Prostate gland (tissue), 2 donors: ENCODE results near the gene SLCO4A1.

Source experiments
- CTCF ChIP-seq, 4 experiments: fragments of 200-600 bp in 2 of 4; fragments of 450-650 bp in 2 of 4; sonication (generic) in 2 of 4; IDR thresholded peaks; 1 replicate in 3 of 4; 2 replicates in 1 of 4; pipeline ENCODE4 v1.5.1; 2016 to 2019; ENCODE audit warnings: antibody characterized with exemption in 4 of 4, mild to moderate bottlenecking in 2 of 4, moderate library complexity in 2 of 4
- POLR2A ChIP-seq: fragments of 450-650 bp; IDR thresholded peaks from one replicate; pipeline ENCODE4 v1.6.1; 2016; ENCODE audit warnings: antibody characterized with exemption, mild to moderate bottlenecking
- POLR2AphosphoS5 ChIP-seq: sonication (generic); formaldehyde crosslinking; IDR thresholded peaks from one replicate; pipeline ENCODE4 v1.6.1; 2017; ENCODE audit warnings: antibody characterized with exemption

GRCh38 chr20:62604796-62605195, 37.5 kb upstream of the SLCO4A1 start:
- TF ChIP-seq CTCF (IDR thresholded peaks at IDR 0.05): no peak
- TF ChIP-seq POLR2AphosphoS5: no peak
- TF ChIP-seq POLR2A: no peak
